Calu3 (cell line): Measurements from ENCODE around the gene RCCD1. TPM values are rescaled to one million over a fixed set of nuclear protein-coding genes. Genes with fewer than 3 reads are reported as not detected.

Experiments used
- BruUV-seq: library from RNA; stranded (reverse); fragments of 400-500 nt; replicated peaks from 2 replicates; lab custom pipeline; 2021; lab: Mats Ljungman, UMichigan
- CTCF ChIA-PET: fragments of 300-600 bp; sonication (Branson Sonifier 250); formaldehyde crosslinking; loops from one replicate; lab custom pipeline; 2022; ENCODE audit warnings: antibody characterized with exemption; lab: Charles Lee
- DNase-seq: peaks from one replicate; pipeline ENCODE4 v3.0.0; 2022
- H3K27ac Mint-ChIP-seq: one replicate; pipeline ENCODE4 v1.8.0; 2022; ENCODE audit warnings: mixed read lengths; ENCODE audit not compliant: unreplicated experiment
- H3K27me3 Mint-ChIP-seq: one replicate; pipeline ENCODE4 v1.8.0; 2022; ENCODE audit warnings: mixed read lengths; ENCODE audit not compliant: unreplicated experiment
- H3K36me3 Mint-ChIP-seq: one replicate; pipeline ENCODE4 v1.8.0; 2022; ENCODE audit warnings: mild to moderate bottlenecking, moderate library complexity, mixed read lengths; ENCODE audit not compliant: insufficient read depth, unreplicated experiment
- H3K4me1 Mint-ChIP-seq: one replicate; pipeline ENCODE4 v1.8.0; 2022; ENCODE audit warnings: mild to moderate bottlenecking, low read depth, mixed read lengths; ENCODE audit not compliant: unreplicated experiment
- H3K4me3 Mint-ChIP-seq: one replicate; pipeline ENCODE4 v1.8.0; 2022; ENCODE audit warnings: mild to moderate bottlenecking, low read depth, moderate library complexity, mixed read lengths; ENCODE audit not compliant: unreplicated experiment
- H3K9me3 Mint-ChIP-seq: one replicate; pipeline ENCODE4 v1.8.0; 2022; ENCODE audit warnings: low read depth, mixed read lengths; ENCODE audit not compliant: unreplicated experiment
- intact Hi-C: fragments of 100-400 bp; cut with micrococcal nuclease; formaldehyde crosslinking; loops from one replicate; pipeline ENCODE4 v1.10.0; 2022; ENCODE audit not compliant: unreplicated experiment
- total RNA-seq: library from RNA; stranded (reverse); gene quantifications from 2 replicates; pipeline ENCODE4 v1.2.3, GENCODE V29; 2022
- TF ChIP-seq, protein P1 (sequence below): fragments of 200-600 bp; IDR thresholded peaks from one replicate; pipeline ENCODE4 v1.8.0; 2022; ENCODE audit warnings: antibody characterized with exemption; ENCODE audit not compliant: unreplicated experiment

RCCD1 gene
- total RNA-seq, 1 experiment from 2014 or later, result 42.6 TPM

DNA sequence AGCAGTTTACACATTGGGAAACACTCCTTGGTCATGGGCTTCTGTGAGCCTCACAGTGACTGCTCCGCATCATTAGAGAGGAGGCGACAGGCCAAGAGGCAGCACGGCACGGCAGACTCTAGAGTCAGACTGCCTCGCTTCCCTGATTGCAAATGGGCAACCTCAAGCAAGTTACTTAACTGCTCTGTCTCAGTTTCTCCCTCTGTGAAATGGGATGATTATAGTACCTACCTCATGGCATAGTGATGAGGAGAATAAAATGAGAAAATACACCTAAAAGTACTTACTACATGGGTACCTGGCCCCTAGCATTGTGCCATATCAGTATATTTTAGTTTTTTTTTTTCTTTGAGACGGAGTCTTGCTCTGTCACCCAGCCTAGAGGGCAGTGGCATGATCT, 4.0 kb upstream of the RCCD1 start:
- TF ChIP-seq, protein P1, sequence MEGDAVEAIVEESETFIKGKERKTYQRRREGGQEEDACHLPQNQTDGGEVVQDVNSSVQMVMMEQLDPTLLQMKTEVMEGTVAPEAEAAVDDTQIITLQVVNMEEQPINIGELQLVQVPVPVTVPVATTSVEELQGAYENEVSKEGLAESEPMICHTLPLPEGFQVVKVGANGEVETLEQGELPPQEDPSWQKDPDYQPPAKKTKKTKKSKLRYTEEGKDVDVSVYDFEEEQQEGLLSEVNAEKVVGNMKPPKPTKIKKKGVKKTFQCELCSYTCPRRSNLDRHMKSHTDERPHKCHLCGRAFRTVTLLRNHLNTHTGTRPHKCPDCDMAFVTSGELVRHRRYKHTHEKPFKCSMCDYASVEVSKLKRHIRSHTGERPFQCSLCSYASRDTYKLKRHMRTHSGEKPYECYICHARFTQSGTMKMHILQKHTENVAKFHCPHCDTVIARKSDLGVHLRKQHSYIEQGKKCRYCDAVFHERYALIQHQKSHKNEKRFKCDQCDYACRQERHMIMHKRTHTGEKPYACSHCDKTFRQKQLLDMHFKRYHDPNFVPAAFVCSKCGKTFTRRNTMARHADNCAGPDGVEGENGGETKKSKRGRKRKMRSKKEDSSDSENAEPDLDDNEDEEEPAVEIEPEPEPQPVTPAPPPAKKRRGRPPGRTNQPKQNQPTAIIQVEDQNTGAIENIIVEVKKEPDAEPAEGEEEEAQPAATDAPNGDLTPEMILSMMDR, result no peak
- peaks cover 68% of the 10 kb centered on the region for H3K36me3 Mint-ChIP-seq
- CTCF ChIA-PET, result interaction anchor here (1.7 kb wide), 1 partner anchor 18 kb away, joined by 4 read pairs; the partner anchor contains the start of gene HDDC3
- H3K4me1 Mint-ChIP-seq, result no peaks in the 10 kb centered on the region
- intact Hi-C loops, result loop anchor here (10.0 kb wide), 1 partner anchor 324 kb away; no protein-coding TSS in a partner anchor
- H3K4me3 Mint-ChIP-seq, result no peak overlapping the region
- H3K9me3 Mint-ChIP-seq, result no peaks in the 10 kb centered on the region
- no TSS peak for BruUV-seq
- no peaks in the 10 kb centered on the region for H3K27me3 Mint-ChIP-seq
- no peak overlapping the region for H3K27ac Mint-ChIP-seq
- DNase-seq, result no peak

DNA sequence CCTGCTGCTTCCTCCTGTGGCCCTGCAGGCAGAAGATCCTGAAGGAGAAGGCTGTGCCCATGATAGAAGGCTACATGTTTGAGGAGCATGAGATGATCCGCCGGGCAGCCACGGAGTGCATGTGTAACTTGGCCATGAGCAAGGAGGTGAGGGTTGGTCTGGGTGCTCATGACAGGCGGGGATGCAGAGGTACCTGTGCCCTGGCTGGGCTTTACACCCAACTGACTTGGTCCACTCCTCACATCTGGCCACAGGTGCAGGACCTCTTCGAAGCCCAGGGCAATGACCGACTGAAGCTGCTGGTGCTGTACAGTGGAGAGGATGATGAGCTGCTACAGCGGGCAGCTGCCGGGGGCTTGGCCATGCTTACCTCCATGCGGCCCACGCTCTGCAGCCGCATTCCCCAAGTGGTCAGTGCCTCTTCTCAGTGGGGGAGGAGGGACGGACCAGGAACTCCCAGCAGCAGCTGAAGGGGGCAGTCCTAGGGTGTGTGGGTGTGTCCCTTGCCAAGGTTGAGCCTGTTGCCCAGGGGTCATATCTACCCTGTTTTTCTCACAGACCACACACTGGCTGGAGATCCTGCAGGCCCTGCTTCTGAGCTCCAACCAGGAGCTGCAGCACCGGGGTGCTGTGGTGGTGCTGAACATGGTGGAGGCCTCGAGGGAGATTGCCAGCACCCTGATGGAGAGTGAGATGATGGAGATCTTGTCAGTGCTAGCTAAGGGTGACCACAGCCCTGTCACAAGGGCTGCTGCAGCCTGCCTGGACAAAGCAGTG, 1.6 kb upstream of the RCCD1 start:
- intact Hi-C loops, result loop anchor here (10.0 kb wide), 1 partner anchor 322 kb away; no protein-coding TSS in a partner anchor
- Mint-ChIP-seq H3K27me3 (no peaks in the 10 kb centered on the region), H3K9me3 (no peaks in the 10 kb centered on the region), H3K36me3 (peaks cover 69% of the 10 kb centered on the region), H3K4me1 (no peaks in the 10 kb centered on the region), H3K4me3 (peak overlapping the region; percentile 18), H3K27ac (peak overlapping the region; percentile 78)
- CTCF ChIA-PET, result interaction anchor here (0.8 kb wide), 1 partner anchor 18 kb away, joined by 3 read pairs; the partner anchor contains the start of gene UNC45A
- DNase-seq, result no peak
- no TSS peak for BruUV-seq
- TF ChIP-seq, protein P1, result no peak

DNA sequence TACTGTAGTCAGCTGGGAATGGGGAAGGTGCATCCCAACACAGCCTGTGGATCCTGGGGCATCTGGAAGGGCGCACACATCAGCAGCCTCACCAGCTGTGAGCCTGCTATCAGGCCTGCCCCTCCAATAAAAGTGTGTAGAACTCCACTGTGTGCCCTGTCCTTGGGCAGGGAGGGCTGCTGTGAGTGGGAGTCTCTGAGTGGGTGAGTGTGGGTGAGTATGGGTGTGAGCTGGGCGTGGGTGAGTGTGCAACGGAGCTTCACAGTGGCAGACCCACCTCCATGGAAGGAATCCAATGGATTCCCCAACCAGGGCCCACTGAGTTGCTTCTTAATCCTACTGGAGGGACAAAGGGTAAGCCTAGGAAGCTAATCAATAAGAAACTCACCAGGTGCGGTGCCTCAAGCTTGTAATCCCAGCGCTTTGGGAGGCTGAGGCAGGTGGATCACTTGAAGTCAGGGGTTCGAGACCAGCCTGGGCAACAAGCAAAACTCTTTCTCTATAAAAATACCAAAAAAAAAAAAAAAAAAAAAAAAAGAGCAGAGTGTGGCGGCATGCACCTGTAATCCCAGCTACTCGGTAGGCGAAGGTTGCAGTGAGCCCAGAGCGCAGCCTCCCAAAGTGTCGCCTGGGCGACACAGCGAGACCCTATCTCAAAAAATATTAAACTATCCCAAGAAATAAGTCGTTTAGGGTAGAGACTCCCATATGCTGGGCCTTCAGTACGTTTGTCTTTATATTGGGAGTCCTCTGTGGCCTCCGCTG, 555 bp upstream of the RCCD1 start:
- intact Hi-C loops, result loop anchor here (10.0 kb wide), 1 partner anchor 321 kb away; no protein-coding TSS in a partner anchor
- CTCF ChIA-PET, result interaction anchor here (0.7 to 3.2 kb wide), 4 partner anchors 19 to 475 kb away, joined by 3 to 23 read pairs (median 8); partner anchors contain the start of gene UNC45A
- no TSS peak for BruUV-seq
- Mint-ChIP-seq H3K4me3 (peak overlapping the region; percentile 92), H3K27ac (peak overlapping the region; percentile 78), H3K4me1 (no peaks in the 10 kb centered on the region), H3K27me3 (no peaks in the 10 kb centered on the region), H3K9me3 (no peaks in the 10 kb centered on the region), H3K36me3 (peaks cover 60% of the 10 kb centered on the region)
- TF ChIP-seq, protein P1, result no peak
- DNase-seq, result no peak

DNA sequence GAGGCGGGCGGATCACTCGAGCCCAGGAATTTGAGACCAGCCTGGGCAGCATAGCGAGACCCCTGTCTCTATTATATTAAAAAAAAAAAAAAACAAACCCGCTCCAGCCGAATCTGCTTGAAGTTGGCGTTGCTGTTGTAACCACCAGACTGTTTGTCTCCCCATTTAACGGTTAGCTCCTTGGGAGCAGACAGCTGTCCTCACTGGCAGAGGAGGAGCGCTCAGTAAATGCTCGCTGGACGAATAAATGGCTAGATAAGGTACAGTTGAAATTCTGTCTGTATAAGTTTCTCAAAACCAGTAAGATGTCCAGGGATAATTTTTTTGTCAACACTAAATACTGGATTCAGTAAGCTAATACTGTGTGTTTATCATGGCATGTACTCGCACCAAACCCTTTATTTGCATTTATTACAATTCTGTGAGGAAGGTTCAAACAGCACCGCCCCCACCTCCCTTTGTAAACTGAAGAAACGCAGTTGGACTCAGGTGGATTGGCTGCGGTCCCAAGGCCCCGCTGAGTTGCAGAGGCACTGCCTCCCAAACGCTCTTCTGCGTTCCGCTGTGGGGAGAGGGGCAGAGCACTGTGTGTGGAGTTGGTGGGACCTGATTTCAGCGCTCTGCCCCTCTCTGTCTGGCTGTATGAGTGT, 1.1 kb downstream of the RCCD1 start:
- Mint-ChIP-seq H3K4me3 (peak overlapping the region; percentile 92), H3K27ac (peak overlapping the region; percentile 78), H3K4me1 (no peaks in the 10 kb centered on the region), H3K36me3 (peaks cover 59% of the 10 kb centered on the region), H3K27me3 (no peaks in the 10 kb centered on the region), H3K9me3 (no peaks in the 10 kb centered on the region)
- CTCF ChIA-PET, result interaction anchor here (0.7 to 3.2 kb wide), 8 partner anchors 21 to 317 kb away, joined by 3 to 23 read pairs (median 4); partner anchors contain the start of genes HDDC3, PRC1 and UNC45A
- TF ChIP-seq, protein P1, result no peak
- intact Hi-C loops, result loop anchor here (5.0 to 10.0 kb wide), 2 partner anchors 77 to 319 kb away; no protein-coding TSS in a partner anchor
- TSS peak; percentile 56 for BruUV-seq
- peak; percentile 30 for DNase-seq
